GM19099 (cell line): ENCODE data around the gene SRD5A1.

ENCODE experiments used
- POLR2A ChIP-seq: IDR thresholded peaks from 3 replicates; pipeline ENCODE4 v1.6.1; 2011; ENCODE audit warnings: low read depth; ENCODE audit not compliant: insufficient read length; ENCODE audit errors: extremely low read depth

SRD5A1 gene

GRCh38 chr5:6659941-6660684 lies 26.9 kb downstream of the SRD5A1 start:
- no peak for TF ChIP-seq POLR2A

- TF ChIP-seq POLR2A = no peak
These were observed 27.4 kb downstream of the SRD5A1 start for GRCh38 chr5:6660688-6661087.

GRCh38 chr5:6666762-6667161 lies 33.5 kb downstream of the SRD5A1 start:
- no peak for TF ChIP-seq POLR2A

- TF ChIP-seq POLR2A = no peak
These were observed 34.4 kb downstream of the SRD5A1 start for GRCh38 chr5:6667648-6668047.

- no peak for TF ChIP-seq POLR2A
These were observed 39.8 kb downstream of the SRD5A1 start for GRCh38 chr5:6673031-6673430.

GRCh38 chr5:6673963-6674362 lies 40.7 kb downstream of the SRD5A1 start:
- no peak for TF ChIP-seq POLR2A

GRCh38 chr5:6674421-6674820 lies 41.2 kb downstream of the SRD5A1 start:
- no peak for TF ChIP-seq POLR2A

GRCh38 chr5:6674886-6675285 lies 41.6 kb downstream of the SRD5A1 start:
- no peak for TF ChIP-seq POLR2A

- TF ChIP-seq POLR2A = no peak
These were observed 42.7 kb downstream of the SRD5A1 start for GRCh38 chr5:6675784-6676491.

- TF ChIP-seq POLR2A = no peak
These were observed 43.5 kb downstream of the SRD5A1 start for GRCh38 chr5:6676702-6677101.

- no peak for TF ChIP-seq POLR2A
These were observed 45.1 kb downstream of the SRD5A1 start for GRCh38 chr5:6678385-6678784.

- TF ChIP-seq POLR2A = no peak
These were observed 47.7 kb downstream of the SRD5A1 start for GRCh38 chr5:6680922-6681321.

GRCh38 chr5:6681682-6682081 lies 48.4 kb downstream of the SRD5A1 start:
- no peak for TF ChIP-seq POLR2A

- no peak for TF ChIP-seq POLR2A
These were observed 49.0 kb downstream of the SRD5A1 start for GRCh38 chr5:6682239-6682638.

GRCh38 chr5:6683241-6683640 lies 50.0 kb downstream of the SRD5A1 start:
- no peak for TF ChIP-seq POLR2A

GRCh38 chr5:6684075-6684474 lies 50.8 kb downstream of the SRD5A1 start:
- no peak for TF ChIP-seq POLR2A
